SK-N-SH (cell line): ENCODE measurements around the gene LARP1. TPM values are rescaled to one million over a fixed set of nuclear protein-coding genes. Genes with fewer than 3 reads are reported as not detected.

Experiments
- CTCF ChIA-PET: fragments of 300-600, 350-600 bp; formaldehyde crosslinking; extraction: SDS; loops from one replicate; lab custom pipeline; 2021; lab: Yijun Ruan, JAX
- POLR2A ChIA-PET: fragments of 350-600 bp; sonication (Branson Sonifier 250); formaldehyde crosslinking; extraction: SDS; loops from one replicate; lab custom pipeline; 2020; ENCODE audit warnings: antibody characterized with exemption, inconsistent platforms; lab: Yijun Ruan, JAX
- DNase-seq: peaks from one replicate; pipeline ENCODE4 v3.0.0; 2012
- H2AFZ ChIP-seq: fragments of 200-600 bp; sonication (generic); 2 replicates; pipeline ENCODE4 v1.8.1; 2016; ENCODE audit warnings: antibody characterized with exemption, mild to moderate bottlenecking, low read depth
- H3F3A ChIP-seq: fragments of 200-600 bp; sonication (generic); replicated peaks from 2 replicates; pipeline ENCODE3; 2016; ENCODE audit warnings: antibody characterized with exemption, mild to moderate bottlenecking; ENCODE audit not compliant: insufficient read depth
- H3K27ac ChIP-seq, 2 experiments: fragments of 200-500 bp in 1 of 2; fragments of 200-600 bp in 1 of 2; sonication (Bioruptor generic) in 1 of 2; sonication (generic), shearing (Covaris generic) in 1 of 2; 2 replicates each; pipeline versions ENCODE4 v1.5.1 to v1.6.1; 2014 to 2016; ENCODE audit warnings: low read depth in 2 of 2, inconsistent platforms in 1 of 2, low read length in 1 of 2, mild to moderate bottlenecking in 1 of 2, mixed read lengths in 1 of 2
- H3K27me3 ChIP-seq: fragments of 200-600 bp; sonication (generic), shearing (Covaris generic); 2 replicates; pipeline ENCODE4 v1.6.1; 2016; ENCODE audit warnings: mixed run types; ENCODE audit not compliant: insufficient read depth
- H3K36me3 ChIP-seq, 2 experiments: fragments of 200-500 bp in 1 of 2; fragments of 200-600 bp in 1 of 2; sonication (Bioruptor generic) in 1 of 2; sonication (generic) in 1 of 2; replicated peaks in 1 of 2; 2 replicates each; pipeline versions ENCODE3 to v1.5.1; 2014 to 2016; ENCODE audit warnings: low read length in 1 of 2, mild to moderate bottlenecking in 1 of 2; ENCODE audit not compliant: insufficient read depth in 2 of 2, control insufficient read depth in 1 of 2
- H3K4me1 ChIP-seq, 2 experiments: fragments of 200-500 bp in 1 of 2; fragments of 200-600 bp in 1 of 2; sonication (Bioruptor generic) in 1 of 2; sonication (generic), shearing (Covaris generic) in 1 of 2; 2 replicates each; pipeline versions ENCODE4 v1.5.1 to v1.6.1; 2014 to 2016; ENCODE audit warnings: low read depth in 1 of 2, low read length in 1 of 2, mixed run types in 1 of 2; ENCODE audit not compliant: insufficient read depth in 2 of 2, control insufficient read depth in 1 of 2
- H3K4me2 ChIP-seq: fragments of 200-600 bp; sonication (generic), shearing (Covaris generic); 2 replicates; pipeline ENCODE4 v1.6.1; 2017; ENCODE audit warnings: mixed run types
- H3K4me3 ChIP-seq, 2 experiments: fragments of 200-500 bp in 1 of 2; fragments of 200-600 bp in 1 of 2; sonication (Bioruptor generic) in 1 of 2; sonication (generic), shearing (Covaris generic) in 1 of 2; 2 replicates each; pipeline versions ENCODE4 v1.5.1 to v1.8.1; 2014 to 2016; ENCODE audit warnings: low read depth in 2 of 2, inconsistent platforms in 1 of 2, low read length in 1 of 2, mild to moderate bottlenecking in 1 of 2, mixed read lengths in 1 of 2, moderate library complexity in 1 of 2
- H3K79me2 ChIP-seq: fragments of 200-600 bp; sonication (generic); 2 replicates; pipeline ENCODE4 v1.8.1; 2017; ENCODE audit warnings: mild to moderate bottlenecking; ENCODE audit not compliant: insufficient read depth
- H3K9ac ChIP-seq: fragments of 200-600 bp; sonication (generic); 2 replicates; pipeline ENCODE4 v1.6.1; 2017; ENCODE audit warnings: mixed run types
- H3K9me2 ChIP-seq: fragments of 200-600 bp; sonication (generic); 2 replicates; pipeline ENCODE4 v1.6.1; 2017; ENCODE audit warnings: mixed run types
- H3K9me3 ChIP-seq: fragments of 200-600 bp; sonication (generic); 2 replicates; pipeline ENCODE4 v1.6.1; 2017; ENCODE audit warnings: mixed run types, mild to moderate bottlenecking, moderate library complexity
- H4K20me1 ChIP-seq: fragments of 200-600 bp; sonication (generic); 2 replicates; pipeline ENCODE4 v1.6.1; 2017; ENCODE audit warnings: mild to moderate bottlenecking, mixed run types; ENCODE audit not compliant: insufficient read depth
- CTCF ChIP-seq: fragments of 200-600 bp; sonication (generic); IDR thresholded peaks from 2 replicates; pipeline ENCODE4 v1.6.1; 2017; ENCODE audit warnings: antibody characterized with exemption, mild to moderate bottlenecking, moderate library complexity
- ELF1 ChIP-seq: IDR thresholded peaks from 2 replicates; pipeline ENCODE4 v1.4.0; 2012
- EP300 ChIP-seq, 2 experiments: IDR thresholded peaks; 2 replicates each; pipeline versions ENCODE4 v1.4.0 to v1.6.1; 2012; ENCODE audit warnings: borderline replicate concordance in 1 of 2, low read depth in 1 of 2, low read length in 1 of 2
- EZH2phosphoT487 ChIP-seq: fragments of 200-600 bp; sonication (generic); IDR thresholded peaks from 2 replicates; pipeline ENCODE4 v1.6.1; 2017; ENCODE audit warnings: low read depth, mixed run types, mild to moderate bottlenecking, antibody characterized with exemption, moderate library complexity, borderline replicate concordance
- FOXJ3 ChIP-seq: sonication (generic); formaldehyde crosslinking; IDR thresholded peaks from 2 replicates; pipeline ENCODE4 v1.5.1; 2020; ENCODE audit warnings: mild to moderate bottlenecking, missing genetic modification reagents
- FOXM1 ChIP-seq: IDR thresholded peaks from 2 replicates; pipeline ENCODE4 v1.4.0; 2012; ENCODE audit warnings: low read depth, mild to moderate bottlenecking
- GABPA ChIP-seq: IDR thresholded peaks from 2 replicates; pipeline ENCODE4 v1.4.0; 2012; ENCODE audit warnings: low read depth, mild to moderate bottlenecking
- GATA2 ChIP-seq: sonication (generic); formaldehyde crosslinking; IDR thresholded peaks from 2 replicates; pipeline ENCODE4 v1.5.0; 2020; ENCODE audit warnings: mild to moderate bottlenecking, missing genetic modification reagents
- IRF3 ChIP-seq: fragments of 150-350 bp; IDR thresholded peaks from 2 replicates; pipeline ENCODE4 v1.6.1; 2016; ENCODE audit warnings: mild to moderate bottlenecking, low read depth, low read length
- JUND ChIP-seq: IDR thresholded peaks from 2 replicates; pipeline ENCODE4 v1.4.0; 2012
- MEF2A ChIP-seq: IDR thresholded peaks from 2 replicates; pipeline ENCODE4 v1.4.0; 2012; ENCODE audit warnings: low read depth, borderline replicate concordance
- MXI1 ChIP-seq: IDR thresholded peaks from 2 replicates; pipeline ENCODE4 v1.6.1; 2012; ENCODE audit warnings: mild to moderate bottlenecking, low read depth, low read length, improper control_type of control experiment
- NRF1 ChIP-seq: IDR thresholded peaks from 2 replicates; pipeline ENCODE4 v1.6.1; 2012; ENCODE audit warnings: low read depth, mild to moderate bottlenecking, low read length
- PBX3 ChIP-seq: IDR thresholded peaks from 2 replicates; pipeline ENCODE4; 2012
- REST ChIP-seq: IDR thresholded peaks from 2 replicates; pipeline ENCODE4 v1.6.1; 2012; ENCODE audit warnings: mild to moderate bottlenecking, low read depth, low read length, moderate library complexity
- RFX5 ChIP-seq: IDR thresholded peaks from 2 replicates; pipeline ENCODE4 v1.6.1; 2012; ENCODE audit warnings: mild to moderate bottlenecking, improper control_type of control experiment, low read length
- SIN3A ChIP-seq: IDR thresholded peaks from 2 replicates; pipeline ENCODE4 v1.6.1; 2012; ENCODE audit warnings: low read depth, mild to moderate bottlenecking, low read length, moderate library complexity, borderline replicate concordance
- SMC3 ChIP-seq: IDR thresholded peaks from 2 replicates; pipeline ENCODE4 v1.6.1; 2012; ENCODE audit warnings: low read depth, low read length, improper control_type of control experiment
- TAF1 ChIP-seq: IDR thresholded peaks from 2 replicates; pipeline ENCODE4 v1.6.1; 2012; ENCODE audit warnings: low read depth, mild to moderate bottlenecking, low read length, moderate library complexity, borderline replicate concordance
- TCF12 ChIP-seq: IDR thresholded peaks from 2 replicates; pipeline ENCODE4 v1.4.0; 2012
- USF2 ChIP-seq: fragments of 150-350 bp; IDR thresholded peaks from 2 replicates; pipeline ENCODE4 v1.6.1; 2017; ENCODE audit warnings: antibody characterized with exemption, low read length, low read depth, borderline replicate concordance
- WGBS: methylation state at CpG from one replicate; pipeline ENCODE4 v1.1.6; 2017; ENCODE audit warnings: low lambda C conversion rate; 5-methylcytosine and 5-hydroxymethylcytosine counted together
- polyA plus RNA-seq, 3 experiments: library from polyadenylated mRNA; depleted of rRNA; stranded (reverse); fragments of >200 nt; gene quantifications; 2 replicates each; pipeline ENCODE4 v1.2.3, GENCODE V29; 2012

Gene LARP1
- polyA plus RNA-seq, 1 of the 3 experiments (the other 2 are of a cell fraction): 57.4 TPM

GRCh38 chr5:154850255-154851062, 95.3 kb downstream of the LARP1 start, which contains the start of gene FAXDC2:
TSS of gene FAXDC2 (minus strand) at chr5:154850603. CDS start at chr5:154838178, 12,425 bp downstream.
- Histone ChIP-seq H3K9ac (peak within 1 kb of the TSS; percentile 48; the same call in 1 of the 2 replicates), H3K4me3 (peak within 1 kb of the TSS; percentile 50 to 59), H3K4me1 (peaks cover 9% of the 10 kb centered on the region in 2 experiments; a peak in 3 of 4 replicates), H3K4me2 (peak within 1 kb of the TSS; percentile 73), H3K9me2 (no peaks in the 10 kb centered on the region), H3K9me3 (no peaks in the 10 kb centered on the region), H4K20me1 (no peaks in the 10 kb centered on the region), H2AFZ (peak within 1 kb of the TSS; percentile 92), H3K79me2 (no peaks in the 10 kb centered on the region), H3K36me3 (no peaks in the 10 kb centered on the region), H3F3A (peaks cover 11% of the 10 kb centered on the region), H3K27ac (peak within 1 kb of the TSS; percentile 60 to 77), H3K27me3 (no peaks in the 10 kb centered on the region)
- peak; percentile 53 for DNase-seq
- ChIA-PET CTCF (interaction anchor here (0.9 to 1.1 kb wide), 2 partner anchors 16 to 200 kb away, joined by 3 to 4 read pairs; no protein-coding TSS in a partner anchor), POLR2A (interaction anchor here (1.5 kb wide), 1 partner anchor 15 kb away, joined by 7 read pairs; no protein-coding TSS in a partner anchor)
- WGBS: 24% methylated on average over 11 of the region's 11 CpGs
- TF ChIP-seq EP300 (IDR thresholded peaks at IDR 0.05; ENCODE audit: borderline replicate concordance in 1 of 2, low read depth in 1 of 2, low read length in 1 of 2) (no peak), FOXJ3 (no peak), GATA2 (CRISPR knock-in tag) (no peak), FOXM1 (no peak), IRF3 (no peak), NRF1 (no peak), SMC3 (no peak), ELF1 (no peak), MXI1 (peak; percentile 47; the same call in 1 of the 2 replicates), EZH2phosphoT487 (no peak), PBX3 (no peak), CTCF (no peak), USF2 (peak; percentile 68), GABPA (no peak; the same call in 1 of the 2 replicates), JUND (no peak), TCF12 (no peak), SIN3A (no peak; the same call in 1 of the 2 replicates), TAF1 (peak; percentile 35; the same call in 1 of the 2 replicates), MEF2A (no peak), RFX5 (no peak), REST (no peak)
